ENCODE data around the gene SERPINA6.

DNA sequence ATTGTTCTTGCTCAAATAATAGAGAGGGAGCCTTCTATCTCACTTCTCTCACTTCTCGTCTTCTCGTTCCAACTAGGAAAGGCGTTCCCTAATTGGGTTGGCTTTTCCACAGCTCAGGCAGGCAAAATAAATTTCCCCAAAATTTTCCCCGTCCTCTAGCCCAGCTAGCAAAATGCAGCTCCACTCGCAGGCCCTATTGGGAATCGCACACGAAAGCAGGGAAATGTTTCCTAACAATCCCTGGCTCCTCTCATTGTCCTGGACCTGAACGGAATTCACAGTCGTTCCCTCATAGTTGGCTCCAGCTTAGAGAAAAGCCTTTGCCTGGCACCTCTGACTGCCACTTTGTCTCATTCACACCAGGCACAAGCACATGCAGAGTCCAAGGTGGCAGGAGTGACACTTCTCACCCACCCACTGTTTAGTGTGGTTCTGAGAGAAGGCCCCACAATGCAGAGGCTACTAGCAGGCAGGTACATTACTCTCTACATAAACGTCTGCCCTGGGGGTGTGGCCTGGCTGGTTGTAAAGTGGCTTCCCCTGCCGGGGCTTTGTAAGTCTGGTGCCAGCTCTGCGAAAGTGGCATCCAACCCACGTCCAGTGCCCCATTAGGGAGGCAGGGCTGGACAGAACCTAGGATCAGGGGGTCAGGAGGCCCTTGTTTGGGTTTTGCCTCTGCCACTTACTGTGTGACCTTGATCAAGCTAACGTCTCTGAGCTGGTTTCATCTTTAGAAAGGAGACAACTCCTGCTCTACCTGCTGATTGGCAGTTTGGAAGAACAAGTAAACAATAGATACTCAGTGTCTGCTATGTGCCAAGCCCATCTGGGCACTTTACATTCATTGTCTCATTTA lies 34.3 kb downstream of the SERPINA6 start:
- TF ChIP-seq CTCF (IDR thresholded peaks at IDR 0.05) (no peak), SIN3A (IDR thresholded peaks at IDR 0.05; ENCODE audit: borderline replicate concordance, insufficient read depth, low read depth, low read length) (no peak), POLR2AphosphoS5 (IDR thresholded peaks at IDR 0.05; ENCODE audit: low read depth, low read length) (no peak)
